Melanocyte of skin (primary cell): ENCODE data around the gene CCM2L. TPM values are rescaled to one million over a fixed set of nuclear protein-coding genes. Genes with fewer than 3 reads are reported as not detected.

Experiments used
- small RNA-seq, 2 donors: library from RNA; depleted of rRNA; stranded (forward); fragments of <200 nt; gene quantifications; one replicate each; pipeline ENCODE3, GENCODE V24; 2012
- total RNA-seq, 2 donors: library from RNA; depleted of rRNA; stranded (reverse); fragments of >200 nt; gene quantifications; 2 replicates each; pipeline ENCODE4 v1.2.3, GENCODE V29; 2012

CCM2L gene
- total RNA-seq: not detected

DNA sequence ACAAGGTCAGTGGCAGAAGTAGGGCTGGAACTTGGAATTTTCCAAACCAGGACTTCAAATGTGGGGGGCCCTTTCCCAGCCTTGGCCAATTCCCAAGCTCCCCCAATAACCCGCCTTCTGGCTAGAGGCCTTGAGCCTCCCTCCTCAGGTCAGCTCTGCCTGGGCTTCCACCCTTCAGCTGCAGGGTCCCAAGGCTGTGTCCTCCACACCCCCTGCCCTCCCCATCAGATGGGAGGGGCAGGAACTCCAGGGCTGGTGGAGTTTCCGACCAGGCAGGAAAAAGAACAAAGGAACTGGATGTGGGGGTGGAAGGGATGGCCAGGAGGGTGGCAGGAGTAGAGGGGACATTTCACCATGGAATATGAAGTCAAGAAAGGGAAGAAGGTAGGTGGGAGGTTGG, at the start of gene CCM2L:
CCM2L (plus strand) TSS at position 338 of the 400 bp plus-strand sequence; CDS start at position 355, 17 bp downstream.

GRCh38 chr20:31967830-31968249, 42.4 kb upstream of the CCM2L start, which contains the start of gene XKR7:
Gene XKR7 (plus strand): TSS chr20:31968151. CDS start chr20:31968176, 25 bp downstream.

GRCh38 chr20:32052090-32052777, 42.0 kb downstream of the CCM2L start, which contains the start of gene HCK:
Gene HCK (plus strand): TSS chr20:32052242.

Small RNAs within 50 kb of the gene (small RNA-seq; reads per million reads assigned to genes)
- gene RNA5SP481: 0.17 reads per million in 2 donors
- 0 reads per million in 2 donors for gene RNA5SP482

Other genes with a start within 250 kb of the CCM2L start
- gene MYLK2, start 191.1 kb upstream of the CCM2L start, total RNA-seq: under 1 TPM; under 0.01 to 0.34 TPM
- not detected for gene FOXS1, start 164.8 kb upstream of the CCM2L start, total RNA-seq
- 1 to 10 TPM in 1 of 2 donors, under 1 TPM in 1; 0.67 to 10.0 TPM for gene DUSP15, start 139.9 kb upstream of the CCM2L start, total RNA-seq
- under 1 TPM in 1 of 2 donors, not detected in 1; 0.34 TPM for gene TTLL9, start 139.8 kb upstream of the CCM2L start, total RNA-seq
- 1 to 10 TPM; 2.1 to 3.0 TPM for gene PDRG1, start 58.4 kb upstream of the CCM2L start, total RNA-seq
- gene XKR7, start 42.3 kb upstream of the CCM2L start, total RNA-seq: not detected
- gene HCK, start 41.8 kb downstream of the CCM2L start, total RNA-seq: under 1 TPM in 1 of 2 donors, not detected in 1; 0.33 TPM
- gene TM9SF4, start 99.3 kb downstream of the CCM2L start, total RNA-seq: 10 to 100 TPM; 51.6 to 52.7 TPM
- 1 to 10 TPM; 2.1 to 5.3 TPM for gene PLAGL2, start 197.3 kb downstream of the CCM2L start, total RNA-seq
- gene POFUT1, start 197.4 kb downstream of the CCM2L start, total RNA-seq: 10 to 100 TPM; 28.6 to 38.6 TPM